GM12878 (cell line): Measurements from ENCODE around the gene MSI2. TPM values are rescaled to one million over a fixed set of nuclear protein-coding genes. Genes with fewer than 3 reads are reported as not detected.

Experiments
- ATAC-seq: fragments of 200-7000 bp; cut with Tn5 transposase; 3 replicates; pipeline ENCODE4 v1.9.1; 2020; ENCODE audit warnings: mild to moderate bottlenecking, moderate library complexity
- BruUV-seq: library from RNA; stranded (reverse); fragments of 400-500 nt; replicated peaks from 2 replicates; lab custom pipeline; 2021; lab: Mats Ljungman, UMichigan
- CTCF ChIA-PET: fragments of 300-600 bp; sonication (Branson Sonifier 250); formaldehyde crosslinking; extraction: SDS; loops from one replicate; lab custom pipeline; 2021; ENCODE audit warnings: inconsistent platforms; lab: Yijun Ruan, JAX
- POLR2A ChIA-PET: fragments of 350-600 bp; formaldehyde crosslinking; extraction: SDS; loops from one replicate; lab custom pipeline; 2021; ENCODE audit warnings: inconsistent platforms; lab: Charles Lee
- RAD21 ChIA-PET: fragments of 300-600 bp; sonication (Branson Sonifier 250); formaldehyde crosslinking; loops from one replicate; lab custom pipeline; 2023; ENCODE audit warnings: antibody characterized with exemption; ENCODE audit not compliant: unreplicated experiment; lab: Charles Lee
- SMC1A ChIA-PET: fragments of 300-600 bp; sonication (Branson Sonifier 250); formaldehyde crosslinking; loops from one replicate; lab custom pipeline; 2023; ENCODE audit not compliant: unreplicated experiment, uncharacterized antibody; lab: Charles Lee
- DNase-seq: peaks from one replicate; pipeline ENCODE4 v3.0.0-alpha.2; 2011; ENCODE audit warnings: low read depth, low spot score
- FAIRE-seq: peaks from 3 replicates; lab custom pipeline; 2011; peaks lifted over from hg19 to GRCh38; lab: Jason Lieb, UNC
- H2AFZ ChIP-seq: 2 replicates; pipeline ENCODE4 v1.6.0; 2011; ENCODE audit warnings: low read depth, low read length, control low read depth; ENCODE audit not compliant: control insufficient read depth
- H3K27ac ChIP-seq: 2 replicates; pipeline ENCODE4 v1.5.1; 2011; ENCODE audit warnings: control low read depth; ENCODE audit not compliant: control insufficient read depth, insufficient read depth
- H3K27me3 ChIP-seq, 2 experiments: replicated peaks in 1 of 2; 2 replicates each; pipeline versions ENCODE4 v1.6.0 to v1.6.1; 2011; ENCODE audit warnings: low read length in 1 of 2; ENCODE audit not compliant: control insufficient read depth in 2 of 2, insufficient read depth in 2 of 2
- H3K36me3 ChIP-seq, 2 experiments: 2 replicates each; pipeline ENCODE4 v1.5.1; 2011; ENCODE audit warnings: low read length in 1 of 2; ENCODE audit not compliant: control insufficient read depth in 2 of 2, insufficient read depth in 2 of 2
- H3K4me1 ChIP-seq: 2 replicates; pipeline ENCODE4 v1.6.1; 2011; ENCODE audit warnings: mild to moderate bottlenecking, low read length, moderate library complexity, mixed read lengths; ENCODE audit not compliant: control insufficient read depth, insufficient read depth
- H3K4me2 ChIP-seq: 2 replicates; pipeline ENCODE4 v1.6.0; 2011; ENCODE audit warnings: control low read depth; ENCODE audit not compliant: control insufficient read depth, insufficient read depth
- H3K4me3 ChIP-seq: fragments of 200-600 bp; sonication (generic); 2 replicates; pipeline ENCODE4 v1.5.1; 2016
- H3K79me2 ChIP-seq: 2 replicates; pipeline ENCODE4 v1.6.0; 2011; ENCODE audit warnings: low read length; ENCODE audit not compliant: control insufficient read depth, insufficient read depth
- H3K9ac ChIP-seq: 2 replicates; pipeline ENCODE4 v1.8.0; 2011; ENCODE audit warnings: low read length, control low read depth, mixed read lengths; ENCODE audit not compliant: control insufficient read depth, insufficient read depth
- H3K9me3 ChIP-seq: replicated peaks from 3 replicates; pipeline ENCODE4 v1.5.1; 2011; ENCODE audit warnings: mild to moderate bottlenecking, low read length; ENCODE audit not compliant: control insufficient read depth, insufficient read depth
- H4K20me1 ChIP-seq: 2 replicates; pipeline ENCODE4 v1.6.0; 2011; ENCODE audit not compliant: control insufficient read depth, insufficient read depth
- ASH2L ChIP-seq: fragments of 300-600, 200-600 bp; sonication (generic); IDR thresholded peaks from 2 replicates; pipeline ENCODE4 v1.6.1; 2017; ENCODE audit warnings: low read depth, mild to moderate bottlenecking, borderline replicate concordance
- DPF2 ChIP-seq: fragments of 450-650 bp; IDR thresholded peaks from 2 replicates; pipeline ENCODE4 v1.6.1; 2017; ENCODE audit warnings: mild to moderate bottlenecking
- KLF5 ChIP-seq: fragments of 450-650 bp; IDR thresholded peaks from 2 replicates; pipeline ENCODE4 v1.6.1; 2014; ENCODE audit warnings: mild to moderate bottlenecking; ENCODE audit not compliant: partially characterized antibody
- MYB ChIP-seq: fragments of 150-350 bp; IDR thresholded peaks from 2 replicates; pipeline ENCODE4 v1.6.1; 2014; ENCODE audit warnings: mild to moderate bottlenecking, low read depth, low read length, borderline replicate concordance
- POLR2AphosphoS5 ChIP-seq: IDR thresholded peaks from 2 replicates; pipeline ENCODE4 v1.6.1; 2011; ENCODE audit warnings: mild to moderate bottlenecking, low read length, inconsistent platforms
- SREBF1 ChIP-seq: IDR thresholded peaks from 2 replicates; pipeline ENCODE4 v1.6.1; 2012; ENCODE audit warnings: mild to moderate bottlenecking, low read length
- SUPT20H ChIP-seq: IDR thresholded peaks from 2 replicates; pipeline ENCODE4 v1.6.1; 2011; ENCODE audit warnings: low read depth, mild to moderate bottlenecking, low read length, moderate library complexity, borderline replicate concordance; ENCODE audit not compliant: control insufficient read depth
- WGBS: methylation state at CpG from one replicate; pipeline ENCODE4 v1.1.6; 2016; ENCODE audit warnings: low lambda C conversion rate; ENCODE audit not compliant: insufficient replicate concordance, insufficient coverage; ENCODE audit errors: missing lambda C conversion rate; 5-methylcytosine and 5-hydroxymethylcytosine counted together
- in situ Hi-C: fragments of 300-500 bp; cut with MboI; formaldehyde crosslinking; loops from 9 replicates; pipeline ENCODE4 v1.14.3; 2018; ENCODE audit warnings: mixed read lengths
- intact Hi-C: fragments of 100-400 bp; cut with micrococcal nuclease; formaldehyde crosslinking; loops from one replicate; pipeline ENCODE4 v1.14.2; 2022; ENCODE audit not compliant: unreplicated experiment
- polyA plus RNA-seq, 11 experiments: library from polyadenylated mRNA; depleted of rRNA in 4 of 11; unstranded in 6 of 11; stranded (reverse) in 5 of 11; fragments of >200 nt; fragmentation: Nextera tagmentation in 4 of 11; fragmentation: Illumina TruSeq in 1 of 11; extraction: Ambion mirVana in 4 of 11; extraction: Trizol in 1 of 11; gene quantifications; 1 replicate in 1 of 11; 2 replicates in 10 of 11; pipeline versions ENCODE4 v1.2.1 to v1.2.3, GENCODE V29; 2011 to 2016; ENCODE audit warnings: inconsistent platforms in 2 of 11, missing spikeins in 2 of 11, low read depth in 1 of 11
- total RNA-seq, 4 experiments: library from RNA; depleted of rRNA in 3 of 4; stranded (reverse); fragments of >200 nt in 3 of 4; fragmentation: Illumina TruSeq in 1 of 4; extraction: Trizol in 1 of 4; gene quantifications; 2 replicates each; pipeline versions ENCODE4 v1.2.1 to v1.2.3, GENCODE V29; 2013 to 2021
- TF ChIP-seq, protein P1 (sequence below): IDR thresholded peaks from 2 replicates; pipeline ENCODE4 v1.6.1; 2011; ENCODE audit warnings: low read depth, mild to moderate bottlenecking, low read length, moderate library complexity, borderline replicate concordance; ENCODE audit errors: extremely low read depth
- TF ChIP-seq, protein P2 (sequence below): IDR thresholded peaks from 2 replicates; pipeline ENCODE4 v1.6.1; 2012; ENCODE audit warnings: low read depth, low read length, improper control_type of control experiment
- TF ChIP-seq, protein P3 (sequence below): fragments of 450-650 bp; IDR thresholded peaks from 2 replicates; pipeline ENCODE4 v1.6.1; 2017; ENCODE audit warnings: mild to moderate bottlenecking

MSI2 gene
- total and polyA plus RNA-seq, 10 of the 15 experiments (the other 5 are each of a cell fraction or from before 2014, with no cell fraction given) = 6.1 to 76.1 (median 42.0) TPM

DNA sequence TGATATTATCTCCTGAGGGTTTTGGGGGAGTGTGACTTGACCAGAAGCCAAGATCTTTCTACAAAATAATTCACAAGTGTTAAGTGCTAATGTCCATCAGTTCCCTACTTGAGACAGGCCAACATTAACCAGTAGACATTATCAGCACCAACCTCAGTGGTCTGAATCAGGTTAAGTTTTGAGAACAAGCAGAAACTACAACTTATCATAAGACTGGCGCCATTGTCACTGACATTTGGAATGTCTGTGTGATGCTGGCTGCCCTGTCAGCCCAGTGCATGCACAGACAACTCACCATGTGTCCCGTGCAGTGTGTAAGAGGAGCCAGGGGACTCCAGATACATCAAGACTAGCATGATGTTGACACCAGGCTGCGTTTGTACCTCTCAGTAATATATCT, 412.0 kb downstream of the MSI2 start:
- Histone ChIP-seq H3K36me3 (peaks cover 0 to 3% of the 10 kb centered on the region in 2 experiments; a peak in 1 of 4 replicates), H3K9ac (no peak overlapping the region), H3K4me3 (no peak overlapping the region), H3K27me3 (no peaks in the 10 kb centered on the region), H3K79me2 (no peaks in the 10 kb centered on the region), H3K9me3 (no peaks in the 10 kb centered on the region), H4K20me1 (no peaks in the 10 kb centered on the region), H3K4me2 (no peak overlapping the region), H3K27ac (no peak overlapping the region), H3K4me1 (no peaks in the 10 kb centered on the region), H2AFZ (no peak overlapping the region)
- DNase-seq (no peak), ATAC-seq (no peak), FAIRE-seq (no peak)
- intact Hi-C loops (no loop called here), in situ Hi-C loops (no loop called here)
- 94% methylated on average over 3 of the region's 3 CpGs for WGBS
- POLR2A ChIA-PET = no interaction called here
- RAD21 ChIA-PET = no interaction called here
- SMC1A ChIA-PET = no interaction called here
- no TSS peak for BruUV-seq
- TF ChIP-seq KLF5 (no peak), DPF2 (no peak)
- TF ChIP-seq, protein P1, sequence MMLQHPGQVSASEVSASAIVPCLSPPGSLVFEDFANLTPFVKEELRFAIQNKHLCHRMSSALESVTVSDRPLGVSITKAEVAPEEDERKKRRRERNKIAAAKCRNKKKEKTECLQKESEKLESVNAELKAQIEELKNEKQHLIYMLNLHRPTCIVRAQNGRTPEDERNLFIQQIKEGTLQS = no peak
- TF ChIP-seq, all 136 proteins: peak for 0
- CTCF ChIA-PET = interaction anchor here (1.2 kb wide), 1 partner anchor 425 kb away, joined by 4 read pairs; no protein-coding TSS in a partner anchor

DNA sequence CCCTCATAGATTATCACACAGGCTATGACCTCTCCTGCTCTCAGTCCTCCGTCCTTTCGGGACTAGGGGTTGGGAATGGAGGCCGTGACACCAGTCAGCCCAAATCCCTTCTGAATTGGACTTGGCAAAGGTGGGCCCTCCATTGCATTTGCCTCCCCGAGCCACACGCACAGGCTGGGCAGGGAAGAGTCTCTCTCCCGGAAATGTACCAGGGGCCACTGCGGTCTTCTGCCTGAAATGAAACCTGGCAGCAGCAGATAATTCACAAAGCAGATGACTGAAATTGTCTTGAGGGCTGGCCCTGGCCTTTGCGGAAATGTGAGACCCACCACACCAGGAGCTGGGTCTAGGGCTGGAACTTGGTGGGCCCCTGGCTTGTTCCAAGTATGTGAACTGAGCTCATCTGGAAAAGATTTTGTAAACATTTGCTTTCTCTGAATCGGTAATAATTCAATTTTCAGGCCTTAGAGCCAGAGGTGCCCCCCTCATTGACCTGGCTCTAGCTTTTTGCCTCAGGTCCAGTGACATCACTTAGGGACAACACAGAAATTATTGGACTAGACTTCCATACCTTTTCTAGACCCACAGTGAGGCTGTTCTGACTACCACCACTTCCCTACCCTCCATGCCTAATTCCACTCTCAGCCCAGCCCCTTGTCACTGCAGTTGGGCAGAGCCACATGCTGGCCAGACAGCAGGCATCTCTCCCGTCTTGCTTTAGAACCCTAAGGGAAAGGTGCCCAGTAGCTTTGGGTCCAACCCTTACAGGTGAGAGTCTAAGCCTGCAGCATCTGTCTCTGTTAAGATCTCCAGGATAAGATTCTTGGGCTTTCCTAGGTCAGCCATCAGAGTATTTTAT, 413.6 kb downstream of the MSI2 start:
- intact Hi-C loops = loop anchor here (5.0 to 10.0 kb wide), 3 partner anchors 77 to 535 kb away; partner anchors contain the start of gene CCDC182
- H3K4me3 ChIP-seq = no peak overlapping the region
- DNase-seq = no peak

More for the DNA sequence above, 413.6 kb downstream of the MSI2 start:
- ChIA-PET SMC1A (interaction anchor here (0.8 to 3.6 kb wide), 3 partner anchors 10 to 408 kb away, joined by 3 to 16 read pairs (median 4); no protein-coding TSS in a partner anchor), RAD21 (interaction anchor here (0.9 to 1.0 kb wide), 2 partner anchors 183 to 426 kb away, joined by 3 read pairs; no protein-coding TSS in a partner anchor), CTCF (interaction anchor here (1.3 to 4.8 kb wide), 5 partner anchors 71 to 426 kb away, joined by 5 to 88 read pairs (median 32); no protein-coding TSS in a partner anchor), POLR2A (no interaction called here)
- ATAC-seq (no peak), FAIRE-seq (no peak)
- H3K79me2 ChIP-seq = no peaks in the 10 kb centered on the region
- no peak overlapping the region for H3K27ac ChIP-seq
- no peaks in the 10 kb centered on the region for H4K20me1 ChIP-seq
- H3K9ac ChIP-seq = no peak overlapping the region
- no peak overlapping the region for H2AFZ ChIP-seq
- no TSS peak for BruUV-seq
- in situ Hi-C loops = no loop called here
- H3K36me3 ChIP-seq = peaks cover under 1 to 5% of the 10 kb centered on the region in 2 experiments; a peak in 3 of 4 replicates
- H3K9me3 ChIP-seq = no peaks in the 10 kb centered on the region
- no peak overlapping the region for H3K4me2 ChIP-seq
- H3K27me3 ChIP-seq = no peaks in the 10 kb centered on the region
- 84% methylated on average over 10 of the region's 10 CpGs for WGBS
- TF ChIP-seq, protein P2, sequence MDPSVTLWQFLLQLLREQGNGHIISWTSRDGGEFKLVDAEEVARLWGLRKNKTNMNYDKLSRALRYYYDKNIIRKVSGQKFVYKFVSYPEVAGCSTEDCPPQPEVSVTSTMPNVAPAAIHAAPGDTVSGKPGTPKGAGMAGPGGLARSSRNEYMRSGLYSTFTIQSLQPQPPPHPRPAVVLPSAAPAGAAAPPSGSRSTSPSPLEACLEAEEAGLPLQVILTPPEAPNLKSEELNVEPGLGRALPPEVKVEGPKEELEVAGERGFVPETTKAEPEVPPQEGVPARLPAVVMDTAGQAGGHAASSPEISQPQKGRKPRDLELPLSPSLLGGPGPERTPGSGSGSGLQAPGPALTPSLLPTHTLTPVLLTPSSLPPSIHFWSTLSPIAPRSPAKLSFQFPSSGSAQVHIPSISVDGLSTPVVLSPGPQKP = no peak
- TF ChIP-seq SUPT20H = no peak
- no peak for TF ChIP-seq ASH2L
- no peak for TF ChIP-seq SREBF1
- no peak for TF ChIP-seq MYB
- no peak for TF ChIP-seq POLR2AphosphoS5
- TF ChIP-seq, protein P3, sequence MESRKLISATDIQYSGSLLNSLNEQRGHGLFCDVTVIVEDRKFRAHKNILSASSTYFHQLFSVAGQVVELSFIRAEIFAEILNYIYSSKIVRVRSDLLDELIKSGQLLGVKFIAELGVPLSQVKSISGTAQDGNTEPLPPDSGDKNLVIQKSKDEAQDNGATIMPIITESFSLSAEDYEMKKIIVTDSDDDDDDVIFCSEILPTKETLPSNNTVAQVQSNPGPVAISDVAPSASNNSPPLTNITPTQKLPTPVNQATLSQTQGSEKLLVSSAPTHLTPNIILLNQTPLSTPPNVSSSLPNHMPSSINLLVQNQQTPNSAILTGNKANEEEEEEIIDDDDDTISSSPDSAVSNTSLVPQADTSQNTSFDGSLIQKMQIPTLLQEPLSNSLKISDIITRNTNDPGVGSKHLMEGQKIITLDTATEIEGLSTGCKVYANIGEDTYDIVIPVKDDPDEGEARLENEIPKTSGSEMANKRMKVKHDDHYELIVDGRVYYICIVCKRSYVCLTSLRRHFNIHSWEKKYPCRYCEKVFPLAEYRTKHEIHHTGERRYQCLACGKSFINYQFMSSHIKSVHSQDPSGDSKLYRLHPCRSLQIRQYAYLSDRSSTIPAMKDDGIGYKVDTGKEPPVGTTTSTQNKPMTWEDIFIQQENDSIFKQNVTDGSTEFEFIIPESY = no peak
- H3K4me1 ChIP-seq = no peaks in the 10 kb centered on the region
